T-helper 2 cell (primary cell): ENCODE data around the gene FGF3.

Source experiments
- DNase-seq, 5 experiments: peaks; one replicate each; pipeline versions ENCODE4 v3.0.0 to v3.0.0-alpha.2; 2012 to 2022

Gene FGF3

GRCh38 chr11:69803022-69803421 lies 16.2 kb downstream of the FGF3 start:
- DNase-seq = no peak

GRCh38 chr11:69802590-69802989 lies 16.6 kb downstream of the FGF3 start:
- no peak for DNase-seq

GRCh38 chr11:69801513-69802335 lies 17.5 kb downstream of the FGF3 start:
- peak in 1 of 5 experiments; percentile 19 for DNase-seq

GRCh38 chr11:69800278-69800677 lies 18.9 kb downstream of the FGF3 start:
- no peak for DNase-seq

DNA sequence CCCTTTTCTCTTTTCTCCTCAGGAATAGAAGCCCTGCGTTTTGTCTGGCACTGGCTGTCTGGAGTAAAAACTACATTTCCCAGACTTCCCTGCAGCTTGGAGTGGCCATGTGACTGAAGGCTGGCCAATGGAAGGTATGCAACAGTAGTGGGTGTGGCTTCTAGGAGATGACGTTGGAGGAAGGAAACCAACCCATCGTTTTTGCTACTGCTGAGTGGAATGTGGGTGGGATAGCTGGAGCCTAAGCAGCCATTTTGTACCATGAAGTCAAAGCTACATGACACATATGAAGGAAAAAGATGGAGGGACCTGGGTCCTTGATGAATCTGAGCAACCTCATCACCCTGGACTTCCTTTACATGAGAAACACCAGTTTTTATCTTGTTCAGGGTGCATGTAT lies 19.6 kb downstream of the FGF3 start:
- DNase-seq = no peak

GRCh38 chr11:69799097-69799496 lies 20.1 kb downstream of the FGF3 start:
- no peak for DNase-seq

DNA sequence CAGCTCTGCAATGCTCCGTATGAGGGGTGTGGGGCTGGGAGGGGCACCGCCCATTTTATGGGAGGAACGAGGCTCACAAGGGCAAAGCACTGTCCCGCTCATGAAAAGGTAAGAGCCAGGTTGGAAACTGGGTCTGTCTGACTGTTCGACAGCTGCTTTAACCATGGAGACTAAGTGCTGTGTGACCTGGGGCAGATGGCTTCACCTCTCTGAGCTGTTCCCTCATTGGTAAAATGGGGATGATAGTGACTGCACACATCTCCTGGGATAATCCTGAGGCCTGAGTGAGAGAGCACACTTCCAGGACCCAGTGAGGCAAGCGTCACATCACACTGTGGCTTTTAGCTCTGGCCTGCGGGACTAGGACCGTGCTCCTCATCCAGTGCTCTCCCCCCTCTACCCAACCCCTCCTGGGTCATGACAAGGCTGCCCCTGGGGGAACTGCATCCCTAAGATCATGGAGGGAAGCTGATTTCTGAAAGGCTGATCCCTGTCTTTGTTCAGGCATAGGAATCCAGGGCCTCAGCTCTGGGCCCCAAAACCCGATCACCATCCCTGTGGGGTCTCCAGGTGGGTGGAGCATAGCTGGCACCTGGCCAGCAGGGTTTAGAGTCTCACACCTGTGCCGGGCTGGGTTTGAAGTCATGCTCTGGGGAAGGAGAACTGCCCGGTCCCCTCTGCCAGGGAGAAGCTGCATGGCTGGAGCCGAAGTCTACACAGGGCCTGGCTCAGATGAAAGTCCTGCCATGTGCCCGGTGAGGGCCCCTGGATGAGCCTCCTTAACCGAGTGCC lies 21.3 kb downstream of the FGF3 start:
- DNase-seq = no peak

GRCh38 chr11:69797156-69797555 lies 22.1 kb downstream of the FGF3 start:
- DNase-seq = no peak

DNA sequence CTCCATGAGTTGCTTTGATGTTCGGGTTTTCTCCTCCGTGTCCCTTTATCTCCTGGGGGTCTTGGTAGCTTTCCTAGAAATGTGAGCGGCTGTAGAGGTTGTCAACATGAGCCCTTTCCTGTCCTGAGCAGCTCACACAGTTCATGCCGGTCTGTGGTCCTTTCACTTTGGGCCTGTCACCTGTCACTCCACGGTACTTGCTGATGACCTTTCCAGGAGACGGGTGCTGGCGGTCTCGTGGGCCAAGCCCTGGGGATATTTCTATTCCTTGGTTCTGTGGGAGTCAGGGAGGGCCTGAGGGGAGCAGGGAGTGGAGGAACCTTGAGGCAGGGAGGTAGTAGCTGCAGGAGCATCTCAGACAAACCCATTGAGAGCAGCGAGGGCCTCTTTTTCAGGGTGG lies 23.2 kb downstream of the FGF3 start:
- no peak for DNase-seq

GRCh38 chr11:69791276-69792180 lies 27.7 kb downstream of the FGF3 start:
- no peak for DNase-seq

DNA sequence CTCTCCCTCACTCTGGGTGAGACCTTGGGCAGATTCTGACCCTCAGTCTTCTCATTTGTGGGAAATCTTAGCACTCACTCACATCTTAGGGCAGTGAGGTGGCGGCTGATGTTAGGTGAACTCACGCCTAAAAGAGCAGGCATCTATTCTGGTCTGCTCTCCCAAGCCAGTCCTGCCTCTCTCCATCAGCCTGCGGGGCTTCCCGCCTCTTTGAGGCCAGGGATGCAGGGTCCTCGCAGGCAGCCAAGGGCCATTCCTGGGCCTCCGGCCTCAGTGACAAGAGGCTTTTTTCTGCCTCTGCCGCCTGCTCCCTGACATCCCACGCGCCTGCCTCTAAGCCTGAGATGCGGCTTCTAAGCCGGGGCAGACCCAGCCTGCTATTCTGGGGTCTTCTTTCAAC lies 30.3 kb downstream of the FGF3 start:
- no peak for DNase-seq

- no peak for DNase-seq
Measured at GRCh38 chr11:69787906-69788305, 31.3 kb downstream of the FGF3 start.

GRCh38 chr11:69787457-69787856 lies 31.8 kb downstream of the FGF3 start:
- DNase-seq = no peak

GRCh38 chr11:69781241-69781640 lies 38.0 kb downstream of the FGF3 start:
- no peak for DNase-seq

GRCh38 chr11:69778373-69778772 lies 40.8 kb downstream of the FGF3 start:
- no peak for DNase-seq

GRCh38 chr11:69775163-69775755 lies 44.0 kb downstream of the FGF3 start, which contains the start of gene FGF4:
Gene FGF4 (minus strand): TSS chr11:69775341. CDS start chr11:69775084, 257 bp downstream.
- DNase-seq = no peak

DNA sequence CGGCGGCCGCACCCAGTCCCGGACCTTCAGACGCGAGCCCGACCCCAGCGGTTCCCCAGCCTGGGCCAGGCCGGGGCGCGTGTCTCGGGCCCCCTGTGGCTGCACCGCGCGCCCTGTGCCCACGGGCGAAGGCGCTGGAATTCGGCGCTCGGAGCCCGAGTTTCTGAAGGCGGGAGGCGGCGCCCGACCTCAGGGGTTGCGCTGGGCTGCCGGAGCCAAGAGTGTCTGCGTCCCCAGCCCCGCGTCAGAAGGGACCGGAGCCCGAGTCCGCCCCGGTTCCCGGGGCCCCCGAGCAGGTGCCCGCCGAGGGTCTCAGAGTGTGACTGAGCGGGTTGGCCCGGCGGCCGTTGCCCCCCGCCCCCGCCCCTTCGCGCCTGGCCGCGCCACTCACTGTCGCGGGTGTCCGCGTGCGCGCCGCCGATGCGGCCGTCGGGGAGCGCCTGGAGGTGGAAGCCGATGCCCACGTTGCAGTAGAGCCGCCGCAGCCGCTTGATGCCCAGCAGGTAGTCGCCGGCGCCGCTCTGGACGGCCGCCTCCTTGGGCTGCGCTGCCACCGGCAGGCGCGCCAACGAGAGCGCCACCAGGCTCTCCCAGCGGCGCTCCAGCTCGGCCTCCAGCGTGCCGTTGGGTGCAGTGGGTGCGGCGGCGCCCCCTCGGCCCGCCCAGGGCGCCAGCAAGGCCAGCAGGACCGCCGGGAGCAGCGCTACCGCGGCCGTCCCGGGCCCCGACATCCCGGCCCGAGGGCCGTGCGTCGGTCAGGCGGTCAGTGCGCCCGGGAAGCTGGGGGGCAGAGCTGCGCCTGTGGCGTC lies 44.7 kb downstream of the FGF3 start:
- DNase-seq = no peak

GRCh38 chr11:69773626-69774353 lies 45.4 kb downstream of the FGF3 start:
- DNase-seq = no peak

DNA sequence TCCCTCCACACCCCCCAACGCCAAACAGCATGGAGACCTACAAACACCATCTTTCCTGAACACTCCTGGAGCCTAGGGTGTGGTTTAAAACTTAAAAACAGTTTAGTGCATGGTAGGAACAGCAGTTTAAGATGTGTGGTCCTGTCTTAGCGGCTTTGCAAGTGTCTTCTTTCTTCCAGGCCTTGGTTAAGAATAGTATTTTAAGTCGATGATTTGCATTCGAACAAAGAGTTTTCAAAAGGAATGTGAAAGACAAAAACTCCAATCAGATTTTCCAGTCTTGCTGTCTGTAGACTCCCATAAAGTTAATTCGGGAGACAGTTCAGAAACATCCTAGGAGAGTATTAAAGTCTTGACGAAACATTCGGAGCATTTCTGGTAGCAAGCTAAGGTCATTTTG lies 47.8 kb downstream of the FGF3 start:
- no peak for DNase-seq

- DNase-seq = no peak
Measured at GRCh38 chr11:69770540-69770939, 48.7 kb downstream of the FGF3 start.

- no peak for DNase-seq
Measured at GRCh38 chr11:69765498-69765995, 53.7 kb downstream of the FGF3 start.
